BE2C (cell line): ENCODE measurements around the gene HORMAD2.

ENCODE experiments used
- DNase-seq: peaks from one replicate; pipeline ENCODE4 v3.0.0-alpha.2; 2020
- H3K27me3 ChIP-seq: fragments of 250-450 bp; sonication (Bioruptor Pico); 2 replicates; pipeline ENCODE4 v1.5.1; 2020; ENCODE audit warnings: mild to moderate bottlenecking
- H3K36me3 ChIP-seq: fragments of 250-450 bp; sonication (Bioruptor Pico); 2 replicates; pipeline ENCODE4 v1.5.1; 2020; ENCODE audit warnings: mild to moderate bottlenecking
- H3K4me1 ChIP-seq: fragments of 250-450 bp; sonication (Bioruptor Pico); 2 replicates; pipeline ENCODE4 v1.5.1; 2020
- H3K4me3 ChIP-seq: 2 replicates; pipeline ENCODE4 v1.5.1; 2011; ENCODE audit warnings: low read depth, low read length
- H3K9me3 ChIP-seq: fragments of 250-450 bp; sonication (Bioruptor Pico); 2 replicates; pipeline ENCODE4 v1.5.1; 2020
- CTCF ChIP-seq: IDR thresholded peaks from 2 replicates; pipeline ENCODE4 v1.5.1; 2012; ENCODE audit warnings: mild to moderate bottlenecking, low read depth, low read length

Gene HORMAD2

DNA sequence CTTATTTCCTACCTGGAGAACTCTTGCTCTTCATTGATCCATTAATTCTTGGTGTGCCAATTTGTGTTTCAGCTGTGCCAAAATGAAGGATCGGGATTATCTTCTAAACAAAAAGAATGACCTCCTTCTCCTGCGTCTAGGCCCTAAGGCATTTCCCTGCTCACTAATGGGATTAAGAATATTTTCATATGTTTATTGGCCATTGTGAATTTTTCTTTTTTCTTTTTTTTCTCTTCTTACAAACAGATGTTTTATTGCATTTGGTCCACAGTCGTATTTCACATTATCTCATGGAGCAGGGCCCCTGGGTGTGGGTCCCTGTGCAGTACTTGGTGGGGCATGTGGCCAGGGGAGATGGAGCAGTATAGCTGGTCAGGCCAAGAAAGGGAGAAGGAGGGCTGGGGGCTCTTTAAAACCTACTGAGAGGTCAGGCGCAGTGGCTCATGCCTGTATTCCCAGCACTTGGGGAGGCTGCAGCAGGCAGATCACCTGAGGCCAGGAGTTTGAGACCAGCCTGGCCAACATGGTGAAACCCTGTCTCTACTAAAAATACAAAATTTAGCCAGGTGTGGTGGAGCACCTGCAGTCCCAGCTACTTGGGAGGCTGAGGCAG, 35.3 kb upstream of the HORMAD2 start:
- TF ChIP-seq CTCF = no peak
- H3K36me3 ChIP-seq = no peaks in the 10 kb centered on the region
- peaks cover 7% of the 10 kb centered on the region for H3K4me1 ChIP-seq
- no peak for DNase-seq
- H3K4me3 ChIP-seq = no peak overlapping the region
- no peaks in the 10 kb centered on the region for H3K27me3 ChIP-seq
- H3K9me3 ChIP-seq = no peaks in the 10 kb centered on the region

DNA sequence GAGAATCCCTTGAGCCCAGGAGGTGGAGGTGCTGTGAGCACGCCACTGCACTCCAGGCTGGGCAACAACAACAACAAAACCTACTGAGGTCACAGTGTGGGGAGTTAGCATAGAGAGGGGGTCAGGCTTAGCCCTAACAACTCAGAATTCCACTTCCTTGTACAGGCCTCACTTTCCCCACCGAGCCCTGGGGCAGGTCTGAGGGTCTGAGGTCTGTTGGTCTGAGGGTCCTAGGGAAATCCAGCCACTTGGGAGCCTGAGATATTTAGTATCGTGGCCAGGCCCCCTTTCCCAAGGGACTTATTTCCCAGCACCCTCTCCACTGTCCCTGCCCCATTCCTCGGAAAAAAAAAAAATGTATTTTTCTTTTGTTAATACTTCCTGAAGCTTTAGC, 34.8 kb upstream of the HORMAD2 start:
- Histone ChIP-seq H3K4me3 (no peak overlapping the region), H3K36me3 (no peaks in the 10 kb centered on the region), H3K4me1 (peaks cover 7% of the 10 kb centered on the region), H3K9me3 (no peaks in the 10 kb centered on the region), H3K27me3 (no peaks in the 10 kb centered on the region)
- no peak for TF ChIP-seq CTCF
- no peak for DNase-seq

GRCh38 chr22:30045901-30046715, 34.2 kb upstream of the HORMAD2 start:
- TF ChIP-seq CTCF = no peak
- H3K4me1 ChIP-seq = peaks cover 7% of the 10 kb centered on the region
- no peaks in the 10 kb centered on the region for H3K36me3 ChIP-seq
- DNase-seq = no peak
- H3K27me3 ChIP-seq = no peaks in the 10 kb centered on the region
- H3K4me3 ChIP-seq = no peak overlapping the region
- no peaks in the 10 kb centered on the region for H3K9me3 ChIP-seq

GRCh38 chr22:30046716-30047363, 33.4 kb upstream of the HORMAD2 start:
- TF ChIP-seq CTCF = no peak
- Histone ChIP-seq H3K4me3 (no peak overlapping the region), H3K4me1 (peaks cover 7% of the 10 kb centered on the region), H3K36me3 (no peaks in the 10 kb centered on the region), H3K27me3 (no peaks in the 10 kb centered on the region), H3K9me3 (no peaks in the 10 kb centered on the region)
- no peak for DNase-seq

DNA sequence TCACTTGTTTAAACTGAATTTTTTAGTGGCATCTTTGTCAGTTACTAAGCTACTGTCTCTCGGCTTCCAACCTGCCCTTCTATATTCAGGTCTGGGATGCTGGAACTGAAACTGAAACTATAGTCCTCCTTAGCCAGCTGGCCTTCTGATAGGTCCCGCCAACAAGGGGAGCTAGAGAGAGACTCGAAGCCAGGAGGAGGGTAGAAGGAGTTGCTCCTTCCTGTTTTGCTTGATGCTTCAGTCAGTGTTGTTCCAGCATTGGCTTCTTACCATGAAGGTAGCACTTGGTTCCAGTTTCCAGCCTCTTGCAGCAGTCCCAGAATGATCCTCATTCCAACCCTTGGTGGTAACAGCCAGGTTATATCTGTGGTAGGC, 32.9 kb upstream of the HORMAD2 start:
- H3K36me3 ChIP-seq = no peaks in the 10 kb centered on the region
- no peak for DNase-seq
- TF ChIP-seq CTCF = no peak
- H3K9me3 ChIP-seq = no peaks in the 10 kb centered on the region
- no peaks in the 10 kb centered on the region for H3K27me3 ChIP-seq
- H3K4me1 ChIP-seq = peaks cover 7% of the 10 kb centered on the region
- no peak overlapping the region for H3K4me3 ChIP-seq

DNA sequence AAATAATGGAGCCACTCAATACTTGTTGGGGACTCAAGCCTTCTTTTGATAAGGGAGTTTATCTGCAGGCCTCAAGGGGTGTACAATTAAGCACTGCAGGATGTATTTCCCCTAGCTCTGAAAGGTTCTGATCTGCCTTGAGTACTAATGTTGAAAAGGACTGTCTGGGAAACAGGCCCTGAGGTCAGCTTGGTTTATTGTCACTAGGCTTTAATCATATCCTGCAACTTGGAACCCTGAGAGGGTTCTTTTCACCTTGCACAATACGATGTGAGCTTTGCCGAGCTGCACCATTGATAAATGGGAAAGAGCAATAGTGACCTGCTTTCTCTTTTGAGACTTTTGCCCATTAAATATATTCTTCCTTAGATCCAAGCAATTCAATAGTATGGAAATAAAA, 31.6 kb upstream of the HORMAD2 start:
- DNase-seq = no peak
- TF ChIP-seq CTCF = no peak
- Histone ChIP-seq H3K9me3 (no peaks in the 10 kb centered on the region), H3K4me3 (no peak overlapping the region), H3K36me3 (no peaks in the 10 kb centered on the region), H3K27me3 (no peaks in the 10 kb centered on the region), H3K4me1 (peaks cover 8% of the 10 kb centered on the region)
